ENCODE measurements around the gene SNTG2. TPM values are rescaled to one million over a fixed set of nuclear protein-coding genes. Genes with fewer than 3 reads are reported as not detected.

SNTG2 gene
- total RNA-seq, 1 donor from 2014 or later = 0.47 TPM

DNA sequence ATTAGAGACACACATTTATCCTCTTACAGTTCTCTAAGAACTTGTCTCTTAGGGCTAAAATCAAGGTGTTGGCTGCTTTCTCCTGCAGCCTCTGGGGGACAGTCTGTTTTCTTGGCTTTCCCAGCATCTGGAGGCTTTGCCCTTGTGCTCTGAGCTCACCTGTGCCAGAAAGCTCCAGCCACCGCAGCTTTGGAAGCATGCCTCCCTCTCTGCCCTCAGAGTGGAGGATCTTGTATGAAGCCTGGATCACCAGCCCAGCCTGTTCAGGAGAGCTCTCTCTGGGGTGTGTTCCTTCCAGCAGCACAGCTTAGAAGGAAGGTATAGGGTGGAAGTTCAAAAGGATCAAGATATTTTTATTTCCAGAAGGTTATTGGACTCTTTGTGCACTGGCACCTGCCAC lies 409.5 kb downstream of the SNTG2 start:
- no peak for DNase-seq (ENCODE audit: low read depth, low spot score)
- Mint-ChIP-seq H3K27me3 (ENCODE audit: low read depth) (no peaks in the 10 kb centered on the region), H3K9me3 (peaks cover 8% of the 10 kb centered on the region), H3K36me3 (ENCODE audit: low read depth) (peaks cover 10% of the 10 kb centered on the region), H3K4me3 (no peak overlapping the region), H3K27ac (ENCODE audit: unreplicated experiment) (no peak overlapping the region), H3K4me1 (no peaks in the 10 kb centered on the region)
- no peak for TF ChIP-seq CTCF (conservative IDR thresholded peaks at IDR 0.05)

DNA sequence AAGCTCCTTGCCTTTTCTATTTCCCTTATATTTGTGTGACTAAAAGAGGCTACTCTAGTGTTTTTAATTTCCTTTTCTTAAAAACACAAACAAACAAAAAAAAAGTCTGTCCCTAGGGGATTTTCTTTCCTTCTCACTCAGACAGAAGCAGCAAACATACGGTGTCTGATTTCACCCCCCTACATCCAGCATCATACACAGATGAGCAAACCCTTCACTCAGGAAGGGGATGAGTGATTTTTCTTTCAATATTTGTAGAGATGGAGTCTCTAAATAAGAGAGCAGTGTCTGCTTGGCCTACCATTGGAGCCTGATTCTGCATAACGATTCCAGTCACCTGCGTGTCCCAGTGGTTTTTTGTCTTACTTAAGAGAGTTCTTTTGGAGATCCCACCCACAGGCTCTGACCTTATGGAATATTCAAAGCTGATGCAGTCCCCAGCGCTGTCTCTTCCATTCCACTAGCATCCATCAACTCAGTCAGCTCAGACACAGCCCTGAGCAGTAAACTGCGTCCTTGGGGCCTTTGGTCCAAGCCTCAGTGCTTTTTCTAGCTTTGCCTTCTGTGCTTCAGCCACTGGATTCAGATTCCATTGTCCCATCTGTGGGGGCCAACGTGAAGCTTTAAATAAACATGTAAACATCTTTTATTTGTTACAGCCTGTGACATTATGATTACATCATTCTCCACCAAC lies 410.1 kb downstream of the SNTG2 start:
- H3K4me1 Mint-ChIP-seq = no peaks in the 10 kb centered on the region
- DNase-seq (ENCODE audit: low read depth, low spot score) = no peak
- H3K27ac Mint-ChIP-seq (ENCODE audit: unreplicated experiment) = no peak overlapping the region
- H3K36me3 Mint-ChIP-seq (ENCODE audit: low read depth) = peaks cover 6% of the 10 kb centered on the region
- H3K9me3 Mint-ChIP-seq = peaks cover 8% of the 10 kb centered on the region
- no peak overlapping the region for H3K4me3 Mint-ChIP-seq
- no peak for TF ChIP-seq CTCF (conservative IDR thresholded peaks at IDR 0.05)
- no peaks in the 10 kb centered on the region for H3K27me3 Mint-ChIP-seq (ENCODE audit: low read depth)

GRCh38 chr2:1363367-1363766 lies 412.7 kb downstream of the SNTG2 start:
- DNase-seq (ENCODE audit: low read depth, low spot score) = no peak
- Mint-ChIP-seq H3K36me3 (ENCODE audit: low read depth) (peaks cover 6% of the 10 kb centered on the region), H3K27me3 (ENCODE audit: low read depth) (no peaks in the 10 kb centered on the region), H3K4me3 (no peak overlapping the region), H3K4me1 (no peaks in the 10 kb centered on the region), H3K27ac (ENCODE audit: unreplicated experiment) (no peak overlapping the region), H3K9me3 (peaks cover 8% of the 10 kb centered on the region)
- no peak for TF ChIP-seq CTCF (conservative IDR thresholded peaks at IDR 0.05)

GRCh38 chr2:1366546-1367134 lies 416.0 kb downstream of the SNTG2 start:
- TF ChIP-seq CTCF (conservative IDR thresholded peaks at IDR 0.05) = no peak
- no peaks in the 10 kb centered on the region for H3K27me3 Mint-ChIP-seq (ENCODE audit: low read depth)
- peak overlapping the region; percentile 67 for H3K27ac Mint-ChIP-seq (ENCODE audit: unreplicated experiment)
- H3K36me3 Mint-ChIP-seq (ENCODE audit: low read depth) = peaks cover 6% of the 10 kb centered on the region
- no peaks in the 10 kb centered on the region for H3K4me1 Mint-ChIP-seq
- peaks cover 8% of the 10 kb centered on the region for H3K9me3 Mint-ChIP-seq
- no peak for DNase-seq (ENCODE audit: low read depth, low spot score)
- no peak overlapping the region for H3K4me3 Mint-ChIP-seq

DNA sequence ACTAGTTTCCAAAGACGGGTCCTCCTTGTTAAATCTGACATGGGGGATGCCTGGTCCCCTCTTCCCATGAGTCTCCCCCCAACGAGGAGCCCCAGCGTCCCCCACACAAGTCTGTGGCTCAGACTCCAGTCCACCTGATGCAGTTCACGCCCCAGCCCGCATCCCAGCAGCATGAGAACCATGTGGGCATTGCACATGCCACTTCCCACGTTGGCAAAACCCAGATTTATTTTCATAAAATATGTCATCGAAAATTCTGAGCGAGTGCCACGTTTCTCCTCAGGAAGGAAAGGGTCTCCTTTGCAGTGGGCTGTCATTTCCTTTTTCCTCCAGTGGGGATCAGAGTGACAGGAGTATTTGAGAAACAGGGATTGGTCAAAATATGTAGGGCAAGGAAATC lies 417.0 kb downstream of the SNTG2 start:
- H3K9me3 Mint-ChIP-seq = peaks cover 8% of the 10 kb centered on the region
- no peak overlapping the region for H3K27ac Mint-ChIP-seq (ENCODE audit: unreplicated experiment)
- DNase-seq (ENCODE audit: low read depth, low spot score) = no peak
- H3K27me3 Mint-ChIP-seq (ENCODE audit: low read depth) = no peaks in the 10 kb centered on the region
- no peaks in the 10 kb centered on the region for H3K4me1 Mint-ChIP-seq
- no peak for TF ChIP-seq CTCF (conservative IDR thresholded peaks at IDR 0.05)
- no peak overlapping the region for H3K4me3 Mint-ChIP-seq
- H3K36me3 Mint-ChIP-seq (ENCODE audit: low read depth) = peaks cover 6% of the 10 kb centered on the region
